Measurements from ENCODE around the gene ZNF627. TPM values are rescaled to one million over a fixed set of nuclear protein-coding genes. Genes with fewer than 3 reads are reported as not detected.
"Not testable (repeated sequence)": the region's sequence is repeated elsewhere in the genome, so short reads cannot be mapped to it uniquely, and the experiment has no call there.

ZNF627 gene
- 5.3 TPM for total RNA-seq

DNA sequence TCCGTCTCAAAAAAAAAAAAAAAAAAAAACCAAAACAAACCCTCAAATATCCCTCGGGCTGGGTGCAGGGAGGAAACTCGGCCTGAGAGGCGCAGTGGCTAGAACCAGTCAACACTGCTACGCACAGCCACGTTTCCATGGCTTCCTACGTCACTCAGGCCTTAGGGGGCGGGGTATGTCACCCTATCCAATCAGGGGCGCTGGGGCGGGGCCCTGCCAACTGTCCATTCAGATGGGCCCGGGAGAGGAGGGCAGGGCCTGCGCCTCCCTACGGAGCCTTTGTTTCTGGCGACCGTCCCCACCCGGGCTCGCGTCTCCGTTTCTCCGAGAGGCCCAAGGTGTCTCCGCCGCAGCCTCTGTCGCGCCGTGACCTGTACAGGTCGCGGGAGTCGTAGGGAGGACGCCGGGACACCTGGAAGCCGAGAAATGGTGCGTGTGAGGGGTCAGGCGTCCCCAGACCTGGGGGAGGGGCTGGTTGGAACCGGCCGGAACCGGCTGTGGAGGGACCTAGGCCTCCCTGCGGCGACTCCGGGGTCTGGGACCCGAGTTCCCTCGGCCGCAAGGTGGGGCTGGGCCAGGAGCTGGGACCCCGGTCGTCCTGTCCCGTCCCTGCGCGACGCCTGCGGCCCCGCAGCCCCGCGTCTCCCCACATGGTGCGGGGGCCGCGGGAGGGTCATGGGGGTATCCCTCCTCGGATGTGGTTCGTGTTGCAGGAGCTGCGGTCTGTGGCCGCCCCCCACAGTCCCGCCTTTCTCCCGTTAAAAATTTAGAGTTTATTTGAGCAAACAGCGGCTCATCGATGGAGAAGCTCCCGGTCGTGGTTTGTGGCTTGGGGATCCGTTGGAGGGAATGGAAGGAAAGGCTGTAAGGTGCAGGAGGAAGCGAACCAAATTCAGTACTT, at the start of gene ZNF627:
ZNF627 (plus strand) TSS at position 282 of the 901 bp plus-strand sequence; CDS start at position 427, 145 bp downstream.
- ATAC-seq (peak; percentile 98), DNase-seq (ENCODE audit: low spot score) (peak; percentile 99)

DNA sequence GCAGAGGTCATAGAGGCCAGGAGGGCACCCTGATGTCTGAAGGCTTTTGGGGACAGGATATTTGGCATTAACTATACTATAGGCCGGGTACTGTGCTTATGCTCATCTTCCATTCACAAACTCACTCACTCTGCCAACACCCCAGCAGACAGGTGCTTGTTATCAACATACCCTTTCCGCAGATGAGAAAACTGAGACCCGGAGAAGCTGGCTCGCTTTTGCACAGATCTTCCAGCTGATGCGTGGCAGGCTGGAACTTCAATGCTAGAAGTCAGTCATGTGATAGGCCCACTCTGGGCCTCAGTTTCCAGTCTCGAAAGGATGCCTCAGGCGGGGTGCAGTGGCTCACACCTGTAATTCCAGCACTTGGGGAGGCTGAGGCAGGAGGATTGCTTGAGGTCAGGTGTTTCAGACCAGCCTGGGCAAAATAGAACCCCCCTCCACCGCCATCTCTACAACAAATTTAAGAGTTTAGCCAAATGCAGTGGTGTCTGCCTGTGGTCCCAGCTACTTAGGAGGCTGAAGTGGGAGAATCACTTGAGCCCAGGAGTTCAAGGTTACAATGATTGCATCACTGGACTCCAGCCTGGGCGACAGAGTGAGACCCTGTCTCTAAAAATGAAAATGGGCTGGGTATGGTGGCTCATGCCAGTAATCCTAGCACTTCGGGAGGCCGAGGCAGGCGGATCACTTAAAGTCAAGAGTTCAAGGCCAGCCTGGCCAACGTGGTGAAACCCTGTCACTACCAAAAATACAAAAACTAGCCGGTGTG, 49.2 kb upstream of the ZNF627 start:
- DNase-seq (ENCODE audit: low spot score) (no peak), ATAC-seq (no peak)

DNA sequence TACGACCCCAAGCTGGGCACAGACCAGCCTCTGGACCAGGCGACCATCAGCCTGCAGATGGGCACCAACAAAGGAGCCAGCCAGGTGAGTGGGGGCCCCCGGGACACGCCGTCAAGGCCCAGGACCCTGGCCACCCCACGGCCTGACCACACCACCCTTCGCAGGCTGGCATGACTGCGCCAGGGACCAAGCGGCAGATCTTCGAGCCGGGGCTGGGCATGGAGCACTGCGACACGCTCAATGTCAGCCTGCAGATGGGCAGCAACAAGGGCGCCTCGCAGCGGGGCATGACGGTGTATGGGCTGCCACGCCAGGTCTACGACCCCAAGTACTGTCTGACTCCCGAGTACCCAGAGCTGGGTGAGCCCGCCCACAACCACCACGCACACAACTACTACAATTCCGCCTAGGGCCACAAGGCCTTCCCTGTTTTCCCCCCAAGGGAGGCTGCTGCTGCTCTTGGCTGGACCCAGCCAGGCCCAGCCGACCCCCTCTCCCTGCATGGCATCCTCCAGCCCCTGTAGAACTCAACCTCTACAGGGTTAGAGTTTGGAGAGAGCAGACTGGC, 47.8 kb upstream of the ZNF627 start:
- ATAC-seq (no peak), DNase-seq (ENCODE audit: low spot score) (no peak)

DNA sequence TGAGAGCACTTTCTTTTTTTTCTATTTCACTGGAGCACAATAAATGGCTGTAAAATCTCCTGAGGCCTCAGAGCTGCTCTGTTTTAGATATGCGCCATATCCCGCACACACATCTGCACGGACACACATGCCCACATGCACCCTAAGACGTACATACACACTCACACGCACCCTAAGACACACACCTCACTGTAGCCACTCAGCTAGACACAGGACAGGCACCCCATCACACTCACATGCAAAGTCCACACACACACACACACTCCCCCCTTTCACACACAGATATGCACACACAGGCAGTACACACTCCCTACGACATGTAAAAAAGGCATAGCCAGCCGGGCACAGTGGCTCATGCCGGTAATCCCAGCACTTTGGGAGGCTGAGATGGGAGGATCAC, 47.0 kb upstream of the ZNF627 start:
- no peak for DNase-seq (ENCODE audit: low spot score)

DNA sequence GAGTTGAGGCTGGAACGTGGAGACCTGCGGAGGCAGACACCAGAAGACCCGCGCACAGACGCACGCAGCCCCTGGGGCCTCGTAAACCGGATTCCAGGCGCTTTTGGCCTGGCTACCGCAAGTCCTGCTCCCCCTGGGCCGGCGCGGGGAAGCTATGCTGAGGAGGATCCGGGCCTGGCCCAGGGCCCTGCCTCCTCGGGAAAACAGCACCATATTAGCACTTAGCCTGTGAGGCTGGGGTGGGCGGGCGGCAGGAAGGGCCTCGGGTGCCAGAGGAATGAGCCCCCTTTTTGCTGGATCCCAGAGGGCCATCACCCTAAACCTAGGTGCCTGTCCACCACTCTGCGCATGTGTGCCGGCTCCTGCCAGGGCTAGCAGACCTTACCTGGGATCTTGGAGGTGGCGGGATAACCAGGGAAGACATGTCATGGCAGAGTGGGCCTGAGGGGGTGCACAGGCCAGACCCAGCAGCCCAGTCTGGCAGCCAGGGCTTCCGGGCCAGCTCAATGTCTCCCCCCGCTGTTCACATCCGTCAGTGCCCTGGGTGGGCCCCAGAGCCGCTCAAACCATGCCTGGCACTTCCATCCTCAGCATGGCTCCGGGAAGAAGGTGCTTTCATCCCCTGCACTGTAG, 45.6 kb upstream of the ZNF627 start:
- DNase-seq (ENCODE audit: low spot score): no peak
- peak; percentile 57 for ATAC-seq

More for the DNA sequence above, 47.0 kb upstream of the ZNF627 start:
- no peak for ATAC-seq

DNA sequence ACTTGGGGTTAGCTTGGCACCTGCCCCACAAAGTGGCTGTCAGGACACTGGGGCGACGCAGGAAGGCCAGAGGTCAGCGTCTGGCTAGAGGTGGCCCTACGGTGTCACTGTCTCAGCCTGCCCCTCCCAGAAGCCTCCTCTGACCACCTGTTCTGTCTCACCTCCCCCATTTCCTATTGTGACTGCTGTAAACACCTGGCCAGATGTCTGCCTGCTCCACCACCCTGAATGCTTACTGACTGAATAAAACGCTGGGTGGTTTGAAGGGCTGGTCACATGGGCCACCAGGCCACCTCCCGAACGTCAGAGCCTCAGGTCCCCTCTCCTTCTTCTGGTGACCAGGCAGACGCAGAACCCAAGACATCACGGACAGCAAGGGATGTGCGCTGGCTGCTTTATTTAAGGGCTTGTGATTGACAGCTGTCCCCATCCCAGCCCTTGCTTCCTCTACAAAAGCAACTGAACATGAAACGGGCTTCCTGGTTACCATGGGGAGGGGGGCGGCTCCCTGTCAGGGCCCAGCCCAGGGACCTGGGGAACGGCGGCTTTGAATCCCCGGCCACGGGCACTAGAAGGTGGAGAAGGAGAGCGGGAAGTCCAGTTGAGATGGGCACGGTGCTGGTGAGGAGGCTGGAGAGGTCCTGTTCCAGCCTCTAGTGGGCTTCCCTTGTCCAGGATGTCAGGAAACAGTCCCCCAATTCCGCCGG, 44.5 kb upstream of the ZNF627 start:
- ATAC-seq (no peak), DNase-seq (ENCODE audit: low spot score) (no peak)

DNA sequence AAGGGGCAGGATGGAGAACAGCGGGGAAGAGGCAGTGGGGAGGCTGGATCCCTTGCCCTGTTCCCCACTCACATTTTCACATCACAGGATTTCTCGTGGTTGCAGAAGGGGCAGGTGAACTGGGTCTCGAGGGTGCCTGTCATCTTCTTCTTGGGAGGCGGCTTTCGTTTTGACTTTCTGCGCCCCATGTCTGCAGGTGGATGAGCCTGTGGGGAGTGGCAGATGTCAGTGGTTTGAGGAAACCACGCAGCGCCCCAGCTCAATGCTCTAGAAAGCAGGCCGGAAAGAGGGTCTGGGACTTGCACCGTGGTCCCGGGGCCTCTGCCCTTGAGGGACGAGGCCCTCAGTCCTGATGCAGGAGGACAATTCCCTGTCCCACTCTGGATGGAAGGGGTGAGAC, 43.1 kb upstream of the ZNF627 start:
- DNase-seq (ENCODE audit: low spot score) (no peak), ATAC-seq (no peak)

DNA sequence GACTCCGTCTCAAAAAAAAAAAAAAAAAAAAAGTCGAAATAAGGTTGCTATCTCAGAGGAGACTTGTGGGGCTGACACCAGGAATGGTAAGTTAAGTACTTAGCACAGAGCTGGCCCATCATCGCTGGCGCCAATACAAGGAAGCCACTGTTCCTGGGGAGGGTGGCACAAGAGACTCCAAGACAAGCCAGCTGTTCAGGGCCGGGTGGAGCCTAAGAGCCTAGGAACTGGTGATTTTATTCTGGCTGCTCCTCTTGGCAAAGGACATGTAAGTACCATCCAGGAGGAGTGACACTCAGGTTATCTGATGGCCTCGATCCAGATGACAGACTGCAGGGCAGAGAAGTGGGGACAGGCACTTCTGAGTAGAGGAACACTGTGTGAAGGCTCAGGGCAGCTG, 42.0 kb upstream of the ZNF627 start:
- DNase-seq (ENCODE audit: low spot score) (no peak), ATAC-seq (no peak)

DNA sequence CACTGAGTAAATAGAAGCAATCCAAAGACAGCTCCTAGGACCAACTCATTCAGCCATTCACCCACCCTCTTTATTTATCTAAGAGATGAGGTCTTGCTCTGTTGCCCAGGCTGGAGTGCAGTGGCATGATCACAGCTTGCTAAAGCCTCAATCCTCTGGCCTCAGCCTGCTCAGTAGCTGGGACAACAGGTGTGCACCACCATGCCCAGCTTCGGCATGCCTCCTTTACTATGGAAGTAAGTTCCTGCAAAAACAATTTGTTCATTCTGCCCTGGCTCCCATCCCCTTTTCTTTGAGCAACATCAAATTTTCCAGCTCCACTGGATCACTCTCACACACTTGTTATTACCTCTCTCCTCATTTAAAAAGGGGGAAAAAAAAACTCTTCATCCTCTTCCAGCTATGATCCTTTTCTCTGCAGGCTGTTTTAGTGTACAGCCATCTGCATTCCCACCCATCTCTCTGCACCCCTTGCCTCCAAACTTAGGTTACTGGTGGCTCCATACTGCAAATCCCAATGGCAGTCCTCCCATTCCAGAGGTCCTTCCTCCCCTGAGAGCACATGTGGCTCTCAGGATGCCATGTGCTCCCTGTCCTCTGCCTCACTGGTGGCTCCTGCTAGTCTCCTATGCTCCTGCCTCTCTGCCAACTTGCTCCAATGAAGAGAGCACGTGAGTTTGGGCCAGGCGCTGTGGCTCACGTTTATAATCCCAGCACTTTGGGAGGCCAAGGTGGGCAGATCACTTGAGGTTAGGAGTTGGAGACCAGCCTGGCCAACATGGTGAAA, 40.5 kb upstream of the ZNF627 start:
- ATAC-seq: no peak
- DNase-seq (ENCODE audit: low spot score): no peak

DNA sequence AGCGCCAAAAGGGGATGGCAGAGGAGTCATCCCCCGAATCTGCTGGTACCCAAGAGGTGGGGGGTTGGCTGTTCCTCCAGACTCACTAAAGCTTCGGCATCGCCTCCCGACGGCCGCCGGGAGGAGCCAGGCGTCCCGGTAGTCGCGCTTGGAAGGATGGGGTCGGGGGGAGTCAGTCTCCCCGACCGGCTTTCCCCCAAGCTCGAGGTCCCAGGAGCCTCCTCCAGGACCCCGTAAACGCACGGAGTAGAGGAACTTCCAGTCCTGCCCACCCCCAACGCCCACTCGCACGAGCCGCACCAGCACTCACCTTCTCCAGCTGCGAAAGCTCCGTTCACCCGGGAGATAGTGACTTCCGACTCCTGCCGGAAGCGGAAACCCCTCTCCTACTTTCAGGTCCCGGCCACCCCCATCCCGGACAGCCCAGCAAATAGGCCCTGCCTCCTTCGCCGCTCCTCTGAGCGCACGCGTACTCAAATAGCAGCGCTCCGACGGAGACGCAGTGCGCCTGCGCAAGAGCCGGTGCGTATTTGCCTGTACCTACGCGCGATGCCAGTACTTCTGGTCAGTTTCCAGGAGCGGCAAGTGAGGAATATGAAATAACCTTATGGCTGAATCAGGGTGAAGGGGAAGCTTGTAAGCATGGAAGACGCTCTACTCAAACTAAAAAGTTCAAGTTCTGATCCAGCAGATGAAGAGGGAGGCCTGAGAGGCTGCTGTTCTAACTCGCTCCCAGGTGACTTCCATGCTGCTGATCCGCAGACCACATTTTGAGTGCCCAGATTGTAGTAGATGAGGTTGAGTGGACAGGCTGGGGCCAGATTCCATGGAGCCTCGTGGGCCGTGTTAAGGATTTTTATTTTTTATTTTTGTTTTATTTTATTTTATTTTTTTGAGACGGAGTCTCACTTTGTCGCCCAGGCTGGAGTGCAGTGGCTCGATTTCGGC, 38.1 kb upstream of the ZNF627 start, which contains the start of gene ELOF1:
ELOF1 (minus strand) TSS at position 350 of the 948 bp plus-strand sequence. CDS start 4,883 bp downstream, outside the sequence.
- peak; percentile 98 for ATAC-seq

DNA sequence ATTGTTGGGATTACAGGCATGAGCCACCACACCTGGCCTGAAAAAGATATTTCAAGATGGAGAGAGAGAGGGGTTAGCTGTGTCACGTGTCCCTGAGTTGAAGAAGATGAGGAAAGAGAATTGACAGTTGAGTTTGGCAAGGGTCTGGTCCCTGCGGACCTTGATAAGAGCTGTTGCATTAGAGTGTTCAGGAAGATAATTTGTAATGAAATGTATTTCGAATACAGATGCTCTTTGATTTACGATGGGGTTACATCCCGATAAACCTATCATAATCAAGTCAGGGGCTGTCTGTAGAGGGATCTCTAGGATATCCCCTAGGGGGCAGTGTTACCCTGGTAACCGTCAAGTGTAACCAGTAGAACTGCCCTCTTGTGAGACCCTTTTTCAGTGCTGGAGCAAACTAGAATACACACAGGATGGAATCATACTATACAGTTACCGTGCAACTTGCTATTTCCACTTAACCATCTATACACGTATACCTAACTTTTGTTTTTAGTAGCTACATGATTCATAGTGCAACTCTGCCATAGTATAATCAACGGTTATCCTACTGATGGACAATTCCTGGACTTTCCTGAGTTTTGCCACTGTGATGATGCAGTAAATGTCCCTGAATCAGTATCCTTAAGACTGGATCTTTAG, 36.8 kb upstream of the ZNF627 start:
- DNase-seq (ENCODE audit: low spot score): no peak

More for the DNA sequence above, 38.1 kb upstream of the ZNF627 start, which contains the start of gene ELOF1:
- DNase-seq (ENCODE audit: low spot score): peak; percentile 99

DNA sequence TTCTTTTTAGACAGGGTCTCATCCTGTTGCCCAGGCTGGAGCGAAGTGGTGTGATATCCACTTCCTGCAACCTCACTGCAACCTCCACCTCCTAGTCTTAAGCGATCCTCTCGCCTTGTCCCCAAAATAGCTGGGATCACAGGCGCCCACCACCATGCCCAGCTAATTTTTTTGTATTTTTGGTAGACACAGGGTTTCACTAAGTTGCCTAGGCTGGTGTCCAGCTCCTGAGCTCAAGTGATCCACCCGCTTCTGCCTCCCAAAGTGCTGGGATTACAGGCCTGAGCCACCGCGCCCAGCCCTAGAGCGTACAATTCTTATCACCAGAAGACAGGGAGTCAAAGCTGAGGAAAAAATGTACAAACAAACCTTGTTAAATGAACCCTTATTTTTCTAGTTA, 33.8 kb upstream of the ZNF627 start:
- DNase-seq (ENCODE audit: low spot score): no peak
- no peak for ATAC-seq

More for the DNA sequence above, 36.8 kb upstream of the ZNF627 start:
- ATAC-seq: peak; percentile 48

DNA sequence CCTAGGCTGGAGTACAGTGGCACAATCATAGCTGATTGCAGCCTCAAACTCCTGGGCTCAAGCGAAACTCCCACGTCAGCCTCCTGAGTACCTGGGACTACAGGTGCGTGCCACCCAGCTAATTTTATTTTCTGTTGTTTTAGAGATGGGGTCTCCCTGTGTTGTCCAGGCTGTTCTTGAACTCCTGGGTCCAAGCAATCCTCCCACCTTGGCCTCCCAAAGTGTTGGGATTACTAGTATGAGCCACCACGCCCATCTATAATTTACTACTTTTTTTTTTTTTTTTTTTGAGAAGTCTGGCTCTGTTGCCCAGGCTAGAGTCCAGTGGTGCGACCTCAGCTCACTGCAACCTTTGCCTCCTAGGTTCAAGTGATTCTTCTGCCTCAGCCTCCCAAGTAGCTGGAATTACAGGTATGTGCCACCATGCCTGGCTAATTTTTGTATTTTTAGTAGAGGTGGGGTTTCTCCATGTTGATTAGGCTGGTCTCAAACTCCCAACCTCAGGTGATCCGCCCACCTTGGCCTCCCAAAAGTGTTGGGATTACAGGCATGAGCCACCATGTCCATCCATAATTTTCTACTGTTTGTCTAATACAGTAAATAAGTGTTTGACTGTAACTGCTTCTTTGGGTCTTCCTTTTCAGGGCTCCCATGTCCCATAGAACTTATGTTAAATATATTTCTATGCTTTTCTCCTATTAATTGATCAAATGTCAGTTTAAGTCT, 33.0 kb upstream of the ZNF627 start:
- ATAC-seq: not testable (repeated sequence)

DNA sequence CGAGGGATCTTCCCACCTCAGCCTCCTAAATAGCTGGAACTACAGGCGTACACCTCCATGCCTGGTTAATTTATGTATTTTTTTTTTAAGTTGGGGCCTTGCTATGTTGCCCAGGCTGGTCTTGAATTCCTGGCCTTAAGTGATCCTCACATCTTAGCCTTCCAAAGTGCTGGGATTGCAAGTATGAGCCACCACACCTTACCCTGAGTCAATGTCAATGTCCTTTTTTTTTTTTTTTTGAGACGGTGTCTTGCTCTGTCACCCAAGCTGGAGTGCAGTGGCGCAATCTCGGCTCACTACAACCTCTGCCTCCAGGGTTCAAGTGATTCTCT, 31.7 kb upstream of the ZNF627 start:
- DNase-seq (ENCODE audit: low spot score); ATAC-seq: not testable (repeated sequence)

More for the DNA sequence above, 33.0 kb upstream of the ZNF627 start:
- not testable (repeated sequence) for DNase-seq (ENCODE audit: low spot score)

DNA sequence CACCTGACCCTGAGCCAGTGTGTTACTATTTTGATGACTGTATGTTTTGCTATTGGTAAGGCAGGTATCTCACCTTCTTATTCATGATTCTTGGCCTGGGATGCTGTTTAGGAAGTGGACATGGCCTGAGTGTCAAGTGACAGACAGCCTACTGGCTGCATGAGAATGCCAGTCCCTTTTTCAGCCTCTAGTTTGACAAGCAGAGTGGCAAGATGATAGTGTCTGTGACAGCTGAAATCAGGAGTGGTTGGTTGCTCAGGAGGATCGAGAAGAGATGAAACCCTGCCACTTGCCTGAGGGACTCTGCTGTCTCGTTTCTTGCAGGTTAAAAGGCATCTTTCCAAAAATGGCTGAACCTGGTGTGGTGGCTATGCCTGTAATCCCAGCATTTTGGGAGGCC, 31.1 kb upstream of the ZNF627 start:
- ATAC-seq (no peak), DNase-seq (ENCODE audit: low spot score) (no peak)

DNA sequence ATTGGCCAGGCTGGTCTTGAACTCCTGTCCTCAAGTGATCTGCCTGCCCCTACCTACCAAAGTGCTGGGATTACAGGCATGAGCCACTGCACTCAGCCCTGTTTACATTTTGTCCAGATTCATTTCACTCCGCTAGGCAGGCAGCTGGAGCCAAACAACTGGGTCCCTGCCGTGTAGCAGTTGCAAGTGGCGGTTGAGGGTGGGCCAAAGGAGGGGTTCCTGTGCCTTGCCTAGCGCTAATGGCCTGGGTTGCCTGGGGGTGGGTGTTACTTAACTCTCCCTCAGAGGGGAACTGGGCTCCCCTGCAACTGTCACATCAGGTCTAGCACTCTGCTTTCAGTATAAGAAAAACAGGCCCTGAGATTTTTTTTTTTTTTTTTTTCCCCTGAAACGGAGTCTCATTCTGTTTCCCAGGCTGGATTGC, 27.2 kb upstream of the ZNF627 start:
- no peak for ATAC-seq
- no peak for DNase-seq (ENCODE audit: low spot score)

DNA sequence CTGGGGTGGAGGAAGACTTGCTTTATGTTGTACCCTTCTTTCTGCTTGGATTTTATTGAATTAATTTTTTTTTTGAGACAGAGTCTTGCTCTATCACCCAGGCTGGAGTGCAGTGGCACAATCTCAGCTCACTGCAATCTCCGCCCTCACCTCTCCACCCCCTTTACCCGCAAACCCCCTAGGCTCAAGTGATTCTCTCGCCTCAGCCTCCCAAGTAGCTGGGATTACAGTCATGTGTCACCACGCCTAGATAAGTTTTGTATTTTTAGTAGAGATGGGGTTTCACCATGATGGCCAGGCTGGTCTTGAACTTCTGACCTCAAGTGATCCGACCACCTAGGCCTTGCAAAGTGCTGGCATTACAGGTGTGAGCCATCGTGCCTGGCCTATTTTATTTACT, 23.9 kb upstream of the ZNF627 start:
- not testable (repeated sequence) for ATAC-seq; DNase-seq (ENCODE audit: low spot score)
